GM23338 (cell line): ENCODE results near the gene RASL11A.

Experiments
- CTCF ChIP-seq, 2 experiments: fragments of 200-600 bp in 1 of 2; sonication (generic) in 1 of 2; conservative IDR thresholded peaks; 2 replicates each; pipeline versions ENCODE4 v1.5.1 to v1.6.1; 2016 to 2017; ENCODE audit warnings: antibody characterized with exemption in 2 of 2, low read depth in 2 of 2, mild to moderate bottlenecking in 2 of 2, moderate library complexity in 1 of 2
- EZH2 ChIP-seq: fragments of 200-600 bp; sonication (generic); IDR thresholded peaks from one replicate; pipeline ENCODE4 v1.8.0; 2017; ENCODE audit warnings: antibody characterized with exemption, mild to moderate bottlenecking, low read depth; ENCODE audit not compliant: unreplicated experiment
- EZH2phosphoT487 ChIP-seq: fragments of 200-600 bp; sonication (generic); IDR thresholded peaks from one replicate; pipeline ENCODE4 v1.8.1; 2018; ENCODE audit warnings: antibody characterized with exemption; ENCODE audit not compliant: unreplicated experiment
- NANOG ChIP-seq: IDR thresholded peaks from 2 replicates; pipeline ENCODE4 v1.6.1; 2016; ENCODE audit warnings: antibody characterized with exemption, borderline replicate concordance
- POLR2AphosphoS5 ChIP-seq: IDR thresholded peaks from 2 replicates; pipeline ENCODE4 v1.6.1; 2016; ENCODE audit warnings: antibody characterized with exemption, low read depth
- REST ChIP-seq: IDR thresholded peaks from one replicate; pipeline ENCODE4 v1.6.1; 2018; ENCODE audit warnings: antibody characterized with exemption; ENCODE audit not compliant: unreplicated experiment
- STAT1 ChIP-seq: IDR thresholded peaks from one replicate; pipeline ENCODE4 v1.6.1; 2016; ENCODE audit warnings: antibody characterized with exemption; ENCODE audit not compliant: unreplicated experiment
- ZNF114 ChIP-seq: fragments of 250-450 bp; sonication (Bioruptor Pico); IDR thresholded peaks from 2 replicates; pipeline ENCODE4 v1.5.0; 2020; ENCODE audit warnings: mild to moderate bottlenecking, moderate library complexity
- ZNF331 ChIP-seq: fragments of 250-450 bp; sonication (Bioruptor Pico); IDR thresholded peaks from 2 replicates; pipeline ENCODE4 v1.5.0; 2020; ENCODE audit warnings: low read depth, mild to moderate bottlenecking, moderate library complexity

- TF ChIP-seq CTCF (conservative IDR thresholded peaks at IDR 0.05; ENCODE audit: low read depth in 2 of 2) (no peak), POLR2AphosphoS5 (no peak), EZH2 (no peak), EZH2phosphoT487 (no peak), ZNF114 (CRISPR knock-in tag) (no peak), REST (no peak), ZNF331 (no peak), STAT1 (no peak), NANOG (no peak)
Measured at GRCh38 chr13:27288392-27288791, 17.8 kb downstream of the RASL11A start.
